ENCODE results near the gene SYNPR.

GRCh38 chr3:63248015-63248414 lies 30.1 kb upstream of the SYNPR start:
- TF ChIP-seq CTCF (IDR thresholded peaks at IDR 0.05) (no peak), POLR2A (IDR thresholded peaks at IDR 0.05) (no peak)
